ENCODE measurements around the gene VWA1.
"Not testable (repeated sequence)": the region's sequence is repeated elsewhere in the genome, so short reads cannot be mapped to it uniquely, and the experiment has no call there.

Gene VWA1

DNA sequence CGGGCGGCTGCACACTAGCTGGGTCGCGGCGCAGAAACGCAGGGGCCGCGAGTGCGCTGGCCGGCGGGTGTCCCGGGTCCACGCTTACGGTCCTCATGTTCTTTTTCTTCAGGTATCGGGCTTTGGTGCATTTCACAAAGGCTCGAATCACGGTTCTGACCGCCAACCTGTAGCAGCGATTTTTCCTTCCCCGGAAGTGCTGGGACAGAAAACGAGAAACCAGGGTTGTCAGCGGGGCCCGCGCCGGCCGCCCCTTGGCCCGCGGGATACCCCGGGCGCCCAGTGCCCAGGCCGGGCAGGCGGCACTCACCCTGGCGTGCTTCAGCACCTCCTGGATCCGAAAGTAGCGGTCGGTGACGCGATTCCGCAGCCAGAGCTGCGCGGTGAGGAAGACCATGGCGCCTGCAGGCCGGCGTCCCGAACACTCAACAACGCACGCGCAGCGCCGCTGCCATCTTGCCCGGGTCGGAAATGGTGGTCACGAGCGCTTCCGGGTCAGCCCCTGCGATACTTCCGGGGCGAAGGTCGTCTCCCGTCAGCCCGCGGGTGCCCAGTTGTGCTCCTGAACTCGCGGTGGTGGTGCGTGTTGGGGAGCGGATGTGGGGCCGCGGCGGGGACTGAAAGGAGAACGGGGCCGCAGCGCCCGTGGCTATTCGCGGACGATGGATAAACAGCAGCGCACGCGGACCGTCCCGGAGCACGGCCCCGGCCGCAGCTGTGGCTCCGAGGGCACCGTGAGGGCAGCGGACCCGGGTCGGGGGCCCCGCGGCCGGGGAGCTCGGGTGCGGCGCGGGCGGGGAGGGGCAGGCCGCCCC, 28.5 kb upstream of the VWA1 start, which contains the start of gene MRPL20:
MRPL20 (minus strand) TSS at position 473 of the 815 bp plus-strand sequence; CDS start at position 397, 76 bp downstream.
- H3K36me3 ChIP-seq (ENCODE audit: control insufficient read depth, insufficient read depth, low read length) = peaks cover 39% of the 10 kb centered on the region
- peak within 1 kb of the TSS; percentile 93 for H3K4me3 ChIP-seq (ENCODE audit: low read depth, low read length)
- H3K27me3 ChIP-seq (ENCODE audit: control insufficient read depth, insufficient read depth, low read length) = no peaks in the 10 kb centered on the region
- no peaks in the 10 kb centered on the region for H3K9me3 ChIP-seq (ENCODE audit: control insufficient read depth, insufficient read depth, low read length)
- H3K9ac ChIP-seq (ENCODE audit: low read depth, low read length) = peak within 1 kb of the TSS; percentile 97
- peaks cover 11% of the 10 kb centered on the region for H3K4me1 ChIP-seq (ENCODE audit: control insufficient read depth, insufficient read depth, low read length)

DNA sequence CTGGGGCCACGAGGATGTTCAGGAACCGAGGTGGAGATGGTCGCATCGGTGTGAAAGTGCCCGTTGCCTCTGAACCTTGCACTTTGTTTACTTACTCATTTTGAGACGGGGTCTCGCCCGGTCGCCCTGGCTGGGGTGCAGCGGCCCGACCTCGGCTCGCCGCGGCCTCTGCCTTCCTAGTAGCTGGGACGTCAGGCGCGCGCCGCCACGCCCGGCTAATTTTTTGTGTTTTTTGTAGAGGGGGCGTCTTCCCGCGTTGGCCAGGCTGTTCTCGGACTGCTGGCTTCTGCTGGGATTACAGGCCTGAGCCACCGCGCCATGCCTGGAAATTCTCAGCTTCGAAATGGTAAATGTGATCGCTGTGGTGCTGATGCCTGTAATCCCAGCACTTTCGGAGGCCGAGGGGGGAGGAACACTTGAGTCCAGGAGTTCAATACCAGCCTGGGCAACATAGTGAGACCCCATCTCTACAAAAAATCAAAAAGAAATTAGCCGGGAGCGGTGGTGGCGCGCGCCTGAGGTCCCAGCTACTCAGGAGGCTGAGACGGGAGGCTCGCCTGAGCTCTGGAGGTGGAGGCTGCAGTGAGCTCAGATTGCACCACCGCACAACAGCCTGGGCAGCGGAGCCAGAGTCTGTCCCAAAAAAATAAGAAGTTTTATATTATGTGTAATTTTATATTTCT, 27.7 kb upstream of the VWA1 start:
- Histone ChIP-seq H3K4me3 (ENCODE audit: low read depth, low read length) (peak overlapping the region; percentile 93), H3K4me1 (ENCODE audit: control insufficient read depth, insufficient read depth, low read length) (peaks cover 8% of the 10 kb centered on the region), H3K9me3 (ENCODE audit: control insufficient read depth, insufficient read depth, low read length) (no peaks in the 10 kb centered on the region), H3K9ac (ENCODE audit: low read depth, low read length) (peak overlapping the region; percentile 97), H3K36me3 (ENCODE audit: control insufficient read depth, insufficient read depth, low read length) (peaks cover 38% of the 10 kb centered on the region), H3K27me3 (ENCODE audit: control insufficient read depth, insufficient read depth, low read length) (no peaks in the 10 kb centered on the region)

DNA sequence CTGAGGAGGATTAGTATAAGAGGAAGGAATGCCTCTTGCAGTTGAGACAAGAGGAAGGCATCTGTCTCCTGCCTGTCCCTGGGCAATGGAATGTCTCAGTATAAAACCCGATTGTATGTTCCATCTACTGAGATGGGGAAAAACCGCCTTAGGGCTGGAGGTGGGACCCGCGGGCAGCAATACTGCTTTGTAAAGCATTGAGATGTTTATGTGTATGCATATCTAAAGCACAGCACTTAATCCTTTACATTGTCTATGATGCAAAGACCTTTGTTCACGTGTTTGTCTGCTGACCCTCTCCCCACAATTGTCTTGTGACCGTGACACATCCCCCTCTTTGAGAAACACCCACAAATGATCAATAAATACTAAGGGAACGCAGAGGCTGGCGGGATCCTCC, 25.3 kb upstream of the VWA1 start:
- H3K9me3 ChIP-seq (ENCODE audit: control insufficient read depth, insufficient read depth, low read length) = not testable (repeated sequence)
- H3K9ac ChIP-seq (ENCODE audit: low read depth, low read length) = peak overlapping the region; percentile 48

DNA sequence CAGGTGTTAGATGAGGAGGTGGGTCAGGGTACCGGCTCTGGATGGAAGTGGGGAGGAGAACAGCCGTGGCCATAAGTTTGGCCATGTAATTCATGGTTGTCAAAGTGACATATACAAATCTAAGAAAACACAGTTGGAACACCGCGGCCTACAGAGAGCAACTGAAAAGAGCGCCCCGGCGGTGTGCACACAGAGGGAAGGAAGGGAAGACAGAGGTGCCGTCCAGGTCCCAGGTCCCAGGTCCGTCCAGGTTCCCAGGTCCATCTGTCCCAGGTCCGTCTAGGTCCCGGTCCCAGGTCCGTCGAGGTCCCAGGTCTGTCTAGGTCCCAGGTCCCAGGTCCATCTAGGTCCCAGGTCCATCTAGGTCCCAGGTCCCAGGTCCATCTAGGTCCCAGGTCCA, 23.9 kb upstream of the VWA1 start:
- H3K9me3 ChIP-seq (ENCODE audit: control insufficient read depth, insufficient read depth, low read length) = no peaks in the 10 kb centered on the region

More for the DNA sequence above, 25.3 kb upstream of the VWA1 start:
- not testable (repeated sequence) for H3K4me1 ChIP-seq (ENCODE audit: control insufficient read depth, insufficient read depth, low read length); H3K27me3 ChIP-seq (ENCODE audit: control insufficient read depth, insufficient read depth, low read length)
- Histone ChIP-seq H3K4me3 (ENCODE audit: low read depth, low read length) (peak overlapping the region; percentile 4), H3K36me3 (ENCODE audit: control insufficient read depth, insufficient read depth, low read length) (peaks cover 26% of the 10 kb centered on the region)

DNA sequence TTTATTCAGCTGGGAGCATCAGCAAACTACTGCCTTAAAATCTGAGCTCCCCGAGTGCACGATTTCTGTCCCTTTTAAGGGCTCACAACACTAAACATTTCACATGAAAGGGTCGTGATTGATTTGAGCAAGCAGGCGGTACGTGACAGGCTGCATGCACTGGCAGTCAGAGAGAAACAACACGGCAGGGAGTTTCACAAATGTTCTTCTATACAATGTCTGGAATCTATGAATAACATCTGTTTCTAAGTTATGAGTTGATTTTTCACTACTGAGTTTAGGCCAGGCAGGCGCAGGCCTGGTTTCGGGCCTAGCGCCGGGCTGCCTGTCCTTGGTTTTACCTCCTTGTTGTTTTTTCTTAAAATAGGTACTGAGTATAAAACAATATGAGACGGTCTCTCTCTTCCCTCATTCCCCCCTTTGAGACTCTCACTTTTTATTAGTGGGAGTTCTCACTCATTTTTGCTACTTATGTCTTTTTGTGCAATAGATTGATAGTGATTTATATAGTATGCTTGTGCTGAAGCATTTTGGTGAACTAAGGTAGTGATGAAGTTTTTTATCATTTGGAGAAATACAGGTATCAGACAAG, 23.1 kb upstream of the VWA1 start:
- H3K9me3 ChIP-seq (ENCODE audit: control insufficient read depth, insufficient read depth, low read length); H3K27me3 ChIP-seq (ENCODE audit: control insufficient read depth, insufficient read depth, low read length); H3K9ac ChIP-seq (ENCODE audit: low read depth, low read length): not testable (repeated sequence)

More for the DNA sequence above, 23.9 kb upstream of the VWA1 start:
- H3K36me3 ChIP-seq (ENCODE audit: control insufficient read depth, insufficient read depth, low read length) = peaks cover 17% of the 10 kb centered on the region
- no peaks in the 10 kb centered on the region for H3K27me3 ChIP-seq (ENCODE audit: control insufficient read depth, insufficient read depth, low read length)
- H3K4me1 ChIP-seq (ENCODE audit: control insufficient read depth, insufficient read depth, low read length) = peaks cover 8% of the 10 kb centered on the region
- H3K9ac ChIP-seq (ENCODE audit: low read depth, low read length) = no peak overlapping the region
- H3K4me3 ChIP-seq (ENCODE audit: low read depth, low read length) = no peak overlapping the region

DNA sequence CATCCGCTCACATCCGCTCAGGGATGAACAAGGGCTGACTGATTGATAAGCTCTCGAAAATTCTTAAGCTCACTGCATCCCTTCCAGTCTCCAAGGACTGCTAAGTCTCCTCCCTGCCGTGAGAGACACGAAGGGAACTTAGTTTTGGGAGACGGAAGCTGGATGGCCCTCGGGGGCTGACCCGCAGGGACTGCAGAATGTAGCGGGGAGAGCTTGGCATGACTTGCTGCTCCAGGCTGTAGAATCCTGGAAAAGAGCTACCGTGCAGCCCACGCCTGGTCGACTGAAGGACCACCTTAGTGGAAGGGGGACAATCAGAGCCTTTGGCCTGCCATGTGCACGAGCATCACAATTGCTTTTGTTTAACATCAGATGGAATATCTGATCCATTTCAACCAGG, 19.7 kb upstream of the VWA1 start:
- Histone ChIP-seq H3K9me3 (ENCODE audit: control insufficient read depth, insufficient read depth, low read length) (no peaks in the 10 kb centered on the region), H3K27me3 (ENCODE audit: control insufficient read depth, insufficient read depth, low read length) (no peaks in the 10 kb centered on the region), H3K4me3 (ENCODE audit: low read depth, low read length) (no peak overlapping the region), H3K36me3 (ENCODE audit: control insufficient read depth, insufficient read depth, low read length) (peaks cover 6% of the 10 kb centered on the region), H3K4me1 (ENCODE audit: control insufficient read depth, insufficient read depth, low read length) (peaks cover 5% of the 10 kb centered on the region), H3K9ac (ENCODE audit: low read depth, low read length) (peak overlapping the region; percentile 12)

More for the DNA sequence above, 23.1 kb upstream of the VWA1 start:
- not testable (repeated sequence) for H3K4me1 ChIP-seq (ENCODE audit: control insufficient read depth, insufficient read depth, low read length); H3K4me3 ChIP-seq (ENCODE audit: low read depth, low read length)
- H3K36me3 ChIP-seq (ENCODE audit: control insufficient read depth, insufficient read depth, low read length) = peaks cover 15% of the 10 kb centered on the region

DNA sequence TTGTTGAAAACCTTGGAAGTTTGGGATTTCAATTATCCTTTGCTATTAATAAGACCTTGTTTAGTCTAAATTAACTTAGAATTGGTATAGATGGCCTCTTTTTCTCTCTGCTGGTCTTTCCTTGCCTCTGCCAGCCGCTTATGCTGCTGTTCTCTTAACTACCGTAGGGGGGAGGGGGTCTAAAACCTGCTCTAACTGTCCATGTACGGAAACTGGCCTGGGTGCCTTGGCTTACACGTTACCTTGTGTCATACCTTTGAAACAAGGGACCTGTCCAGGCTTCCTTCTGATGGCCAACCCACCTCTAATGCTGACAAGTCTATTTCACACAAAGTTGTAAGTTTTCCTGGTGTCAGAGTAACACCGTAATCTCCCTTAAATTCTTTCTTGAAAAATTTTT, 18.1 kb upstream of the VWA1 start:
- not testable (repeated sequence) for H3K9ac ChIP-seq (ENCODE audit: low read depth, low read length); H3K4me3 ChIP-seq (ENCODE audit: low read depth, low read length)

DNA sequence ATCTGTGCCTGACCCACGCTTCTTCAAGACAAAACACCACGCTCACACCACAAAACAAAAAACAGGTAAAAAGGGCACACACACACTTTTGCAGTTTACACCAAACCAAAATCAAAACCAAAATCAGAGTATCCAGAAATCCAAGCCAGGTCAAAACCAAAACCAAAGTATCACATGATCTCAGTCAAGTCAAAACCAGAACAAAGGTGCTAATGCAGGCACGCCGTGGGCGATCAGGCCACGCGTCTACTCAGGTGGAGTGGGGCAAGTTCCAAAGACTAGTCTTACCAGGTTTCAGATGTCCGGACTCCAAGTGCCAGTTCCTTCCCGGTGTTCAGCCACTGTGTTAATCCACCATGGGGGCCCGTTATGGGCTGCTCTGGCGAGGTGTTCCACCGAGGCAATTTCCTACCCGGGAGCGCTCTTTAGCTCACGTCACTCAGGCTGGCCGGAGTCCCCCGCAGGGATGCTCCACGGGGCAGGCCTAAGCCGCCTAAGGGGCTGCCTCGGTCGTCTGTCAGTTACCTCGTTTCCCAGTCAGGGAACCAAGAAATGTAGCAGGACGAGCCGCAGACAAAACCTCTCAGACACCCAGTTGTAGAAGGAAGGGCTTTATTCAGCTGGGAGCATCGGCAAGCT, 17.5 kb upstream of the VWA1 start:
- not testable (repeated sequence) for H3K4me3 ChIP-seq (ENCODE audit: low read depth, low read length); H3K4me1 ChIP-seq (ENCODE audit: control insufficient read depth, insufficient read depth, low read length); H3K9ac ChIP-seq (ENCODE audit: low read depth, low read length); H3K36me3 ChIP-seq (ENCODE audit: control insufficient read depth, insufficient read depth, low read length); H3K9me3 ChIP-seq (ENCODE audit: control insufficient read depth, insufficient read depth, low read length); H3K27me3 ChIP-seq (ENCODE audit: control insufficient read depth, insufficient read depth, low read length)

More for the DNA sequence above, 18.1 kb upstream of the VWA1 start:
- not testable (repeated sequence) for H3K36me3 ChIP-seq (ENCODE audit: control insufficient read depth, insufficient read depth, low read length); H3K27me3 ChIP-seq (ENCODE audit: control insufficient read depth, insufficient read depth, low read length); H3K4me1 ChIP-seq (ENCODE audit: control insufficient read depth, insufficient read depth, low read length); H3K9me3 ChIP-seq (ENCODE audit: control insufficient read depth, insufficient read depth, low read length)

DNA sequence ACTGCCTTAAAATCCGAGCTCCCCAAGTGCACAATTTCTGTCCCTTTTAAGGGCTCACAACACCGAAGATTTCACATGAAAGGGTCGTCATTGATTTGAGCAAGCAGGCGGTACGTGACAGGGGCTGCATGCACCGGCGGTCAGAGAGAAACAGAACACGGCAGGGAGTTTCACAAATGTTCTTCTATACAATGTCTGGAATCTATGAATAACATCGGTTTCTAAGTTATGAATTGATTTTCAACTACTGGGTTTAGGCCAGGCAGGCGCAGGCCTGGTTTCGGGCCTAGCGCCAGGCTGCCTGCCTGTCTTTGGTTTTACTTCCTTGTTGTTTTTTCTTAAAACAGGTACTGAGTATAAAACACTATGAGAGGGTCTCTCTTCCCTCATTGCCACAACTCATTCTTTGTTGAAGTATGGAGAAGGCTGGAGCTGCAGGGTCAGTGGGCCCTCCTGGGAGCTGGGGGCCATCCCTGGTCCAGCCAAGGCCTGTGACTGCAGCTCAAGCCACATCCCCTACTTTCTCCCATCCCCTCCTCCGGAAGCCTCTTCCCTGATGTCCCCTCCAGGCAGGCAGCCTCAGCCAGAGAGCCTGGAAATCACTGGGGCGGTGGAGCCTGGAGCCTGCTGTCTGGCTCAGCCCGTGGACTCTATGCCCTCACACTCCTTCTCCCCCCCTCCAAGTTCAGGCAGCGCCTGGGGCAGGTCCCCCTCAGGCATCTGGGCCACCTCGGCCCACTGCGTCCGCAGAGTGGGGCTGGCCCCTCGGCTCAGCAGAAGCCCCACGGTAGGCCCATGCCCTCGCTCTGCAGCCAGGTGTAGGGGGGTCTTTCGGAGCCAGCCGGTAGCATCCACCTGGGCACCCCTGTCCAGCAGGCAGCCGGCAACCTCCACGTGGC, 16.8 kb upstream of the VWA1 start:
- Histone ChIP-seq H3K9me3 (ENCODE audit: control insufficient read depth, insufficient read depth, low read length) (no peaks in the 10 kb centered on the region), H3K36me3 (ENCODE audit: control insufficient read depth, insufficient read depth, low read length) (no peaks in the 10 kb centered on the region), H3K4me3 (ENCODE audit: low read depth, low read length) (no peak overlapping the region), H3K27me3 (ENCODE audit: control insufficient read depth, insufficient read depth, low read length) (no peaks in the 10 kb centered on the region), H3K9ac (ENCODE audit: low read depth, low read length) (no peak overlapping the region), H3K4me1 (ENCODE audit: control insufficient read depth, insufficient read depth, low read length) (peaks cover 4% of the 10 kb centered on the region)

DNA sequence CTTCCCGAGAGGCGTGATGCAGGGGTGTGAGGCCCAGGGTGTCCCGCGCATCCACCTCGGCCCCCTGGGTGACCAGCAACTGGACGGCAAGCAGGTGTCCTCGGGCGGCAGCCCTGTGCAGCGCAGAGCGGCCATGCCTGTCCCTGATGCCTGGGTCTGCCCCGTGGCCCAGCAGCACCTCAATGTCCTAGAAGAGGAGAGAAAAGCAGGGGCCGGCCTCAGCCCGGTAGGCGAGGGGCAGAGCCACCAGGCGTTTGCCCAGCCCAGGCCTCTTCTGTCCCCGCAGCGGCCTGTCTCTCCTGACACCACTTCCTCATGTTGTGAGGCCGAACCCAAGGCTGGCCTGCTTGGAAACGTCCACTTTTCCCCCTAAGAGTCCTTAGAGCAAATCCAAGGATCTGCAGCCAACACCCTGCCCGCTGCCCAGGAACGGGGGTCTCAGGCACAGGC, 16.1 kb upstream of the VWA1 start:
- H3K9me3 ChIP-seq (ENCODE audit: control insufficient read depth, insufficient read depth, low read length) = no peaks in the 10 kb centered on the region
- no peaks in the 10 kb centered on the region for H3K36me3 ChIP-seq (ENCODE audit: control insufficient read depth, insufficient read depth, low read length)
- peaks cover 4% of the 10 kb centered on the region for H3K4me1 ChIP-seq (ENCODE audit: control insufficient read depth, insufficient read depth, low read length)
- H3K9ac ChIP-seq (ENCODE audit: low read depth, low read length) = peak overlapping the region; percentile 60
- H3K4me3 ChIP-seq (ENCODE audit: low read depth, low read length) = no peak overlapping the region
- no peaks in the 10 kb centered on the region for H3K27me3 ChIP-seq (ENCODE audit: control insufficient read depth, insufficient read depth, low read length)

Measured in iPS-15b (cell line).